Posterior cingulate gyrus (tissue), 11 donors: Measurements from ENCODE around the gene ARAF.
A peak's percentile ranks its signal among the peaks of the same experiment; 100 is the strongest.

Source experiments
- DNase-seq, 10 donors: peaks; one replicate each; pipeline versions ENCODE4 v3.0.0 to v3.0.0-alpha.2; 2020 to 2021; ENCODE audit warnings: mixed read lengths in 3 of 10
- intact Hi-C: fragments of 100-400 bp; cut with DNase I; formaldehyde crosslinking; loops from one replicate; pipeline ENCODE4 v1.15.1; 2023

ARAF gene

GRCh38 chrX:47612418-47612817 is 51.4 kb downstream of the ARAF start:
- intact Hi-C loops = no loop called here
- no peak for DNase-seq

DNA sequence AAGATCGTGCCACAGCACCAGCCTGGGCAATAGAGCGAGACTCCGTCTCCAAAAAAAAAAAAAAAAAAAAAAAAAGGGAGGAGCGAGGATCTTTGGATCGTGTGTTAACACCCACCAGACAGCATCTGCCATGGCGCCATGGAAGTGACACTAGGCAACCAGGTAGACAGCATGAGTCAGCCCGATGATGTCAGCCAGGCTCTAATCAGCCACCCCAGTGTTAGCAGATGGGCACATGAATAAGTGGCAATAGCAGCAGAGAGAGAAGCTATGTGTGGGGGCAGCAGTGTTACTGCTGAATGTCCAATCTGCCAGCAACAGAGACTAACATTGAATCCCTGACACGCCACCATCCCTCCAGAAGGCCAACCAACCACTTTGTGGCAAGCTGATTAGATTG is 52.1 kb downstream of the ARAF start:
- DNase-seq = peak in 6 of 10 donors; percentile 29 to 88 (median 52)
- intact Hi-C loops = no loop called here

DNA sequence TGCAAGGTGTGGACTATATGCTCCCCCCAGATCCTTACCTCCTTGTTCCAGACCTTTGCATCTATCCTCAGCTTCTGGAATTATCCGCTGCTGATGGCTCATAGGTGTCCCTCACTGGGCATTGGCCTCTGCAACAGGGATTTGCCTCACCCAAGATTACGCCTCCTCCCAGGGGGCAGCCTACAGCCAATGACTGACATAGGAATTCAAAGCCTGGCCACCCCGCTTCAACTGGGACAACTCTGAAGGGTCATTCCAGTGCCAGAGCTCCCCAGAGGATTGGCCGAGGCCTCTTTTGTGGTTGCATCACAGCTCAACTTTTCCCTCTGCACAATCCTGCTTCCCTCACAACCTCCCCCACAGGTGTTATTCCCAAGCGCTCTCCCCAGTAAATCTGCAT is 53.6 kb downstream of the ARAF start:
- DNase-seq = no peak
- intact Hi-C loops = no loop called here

DNA sequence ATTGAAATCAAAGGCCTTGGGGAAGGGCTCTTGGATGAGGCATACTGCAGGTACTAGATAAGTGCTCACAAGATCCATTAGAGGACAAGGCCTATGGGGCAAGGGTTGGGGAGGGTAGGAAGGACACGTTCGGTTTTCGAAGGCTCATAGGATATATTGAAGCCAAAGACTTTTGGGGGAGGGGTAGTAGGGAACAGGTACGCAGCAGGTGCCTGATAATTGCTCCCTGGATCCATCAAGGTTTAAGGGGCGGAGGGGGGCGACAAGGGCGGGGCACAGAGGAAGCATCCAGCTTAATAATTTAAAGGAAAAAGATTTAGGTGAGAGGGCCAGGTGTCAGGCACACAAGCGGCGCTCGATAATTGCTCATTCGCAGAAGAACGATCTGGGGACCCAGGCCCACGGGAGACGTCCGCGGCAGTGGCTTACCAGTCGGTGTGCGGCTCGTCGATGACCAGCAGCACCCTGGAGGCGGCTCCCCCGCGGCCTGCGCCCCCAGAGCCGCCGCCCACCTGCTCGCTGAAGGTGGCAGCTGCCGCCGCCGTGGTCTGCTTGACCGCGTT is 58.0 kb downstream of the ARAF start:
- DNase-seq = no peak
- intact Hi-C loops = no loop called here

GRCh38 chrX:47619486-47620302 is 58.7 kb downstream of the ARAF start, which contains the start of gene SYN1:
Gene SYN1, minus strand, starts transcription at chrX:47619857. Its CDS starts 129 bp downstream, at chrX:47619728.
- intact Hi-C loops = no loop called here
- DNase-seq = peak; percentile 67 to 97 (median 78)

- DNase-seq = no peak
- intact Hi-C loops = no loop called here
Measured at GRCh38 chrX:47620303-47620685, 59.3 kb downstream of the ARAF start.
